DMS53 treated with DMSO at 0.1 percent for 48 hours (cell line): ENCODE results near the gene THSD7B.
"Not testable (repeated sequence)": the region's sequence is repeated elsewhere in the genome, so short reads cannot be mapped to it uniquely, and the experiment has no call there.

Experiments used
- DNase-seq: peaks from one replicate; lab custom pipeline; 2025; ENCODE audit not compliant: unreplicated experiment; lab: John Stamatoyannopoulos, UW

The THSD7B gene

GRCh38 chr2:137670111-137670510 lies 904.8 kb downstream of the THSD7B start:
- no peak for DNase-seq

GRCh38 chr2:137672989-137673552 lies 907.7 kb downstream of the THSD7B start:
- DNase-seq, result no peak

- DNase-seq, result no peak
Measured at GRCh38 chr2:137674991-137675390, 909.6 kb downstream of the THSD7B start.

GRCh38 chr2:137675584-137676327 lies 910.4 kb downstream of the THSD7B start:
- DNase-seq, result peak; percentile 9

- DNase-seq, result no peak
Measured at GRCh38 chr2:137676346-137676745, 911.0 kb downstream of the THSD7B start.

- DNase-seq, result no peak
Measured at GRCh38 chr2:137677466-137677865, 912.1 kb downstream of the THSD7B start.

GRCh38 chr2:137689549-137689948 lies 924.2 kb downstream of the THSD7B start:
- DNase-seq, result no peak

GRCh38 chr2:137693534-137693933 lies 928.2 kb downstream of the THSD7B start:
- no peak for DNase-seq

GRCh38 chr2:137696916-137697315 lies 931.6 kb downstream of the THSD7B start:
- DNase-seq, result no peak

GRCh38 chr2:137700250-137700649 lies 934.9 kb downstream of the THSD7B start:
- not testable (repeated sequence) for DNase-seq

GRCh38 chr2:137700681-137701080 lies 935.3 kb downstream of the THSD7B start:
- DNase-seq, result no peak

- DNase-seq, result no peak
Measured at GRCh38 chr2:137705296-137705695, 940.0 kb downstream of the THSD7B start.

GRCh38 chr2:137706786-137707613 lies 941.7 kb downstream of the THSD7B start:
- DNase-seq, result no peak

- no peak for DNase-seq
Measured at GRCh38 chr2:137708311-137708710, 943.0 kb downstream of the THSD7B start.

GRCh38 chr2:137715731-137716191 lies 950.4 kb downstream of the THSD7B start:
- DNase-seq, result no peak

GRCh38 chr2:137718786-137719185 lies 953.4 kb downstream of the THSD7B start:
- no peak for DNase-seq

- DNase-seq, result no peak
Measured at GRCh38 chr2:137721733-137722132, 956.4 kb downstream of the THSD7B start.

GRCh38 chr2:137724912-137725311 lies 959.6 kb downstream of the THSD7B start:
- no peak for DNase-seq
